Putamen (tissue), 1 donor: ENCODE results near the gene MAP3K3.

Experiments
- DNase-seq: peaks from one replicate; pipeline ENCODE4 v3.0.0-alpha.2; 2016; ENCODE audit warnings: low spot score

MAP3K3 gene

GRCh38 chr17:63652106-63652505, 29.9 kb downstream of the MAP3K3 start:
- no peak for DNase-seq

GRCh38 chr17:63653050-63653449, 30.8 kb downstream of the MAP3K3 start:
- DNase-seq: no peak

GRCh38 chr17:63657786-63658185, 35.6 kb downstream of the MAP3K3 start:
- no peak for DNase-seq

- DNase-seq: no peak
These were observed 36.1 kb downstream of the MAP3K3 start for GRCh38 chr17:63658366-63658765.

GRCh38 chr17:63659850-63660249, 37.6 kb downstream of the MAP3K3 start:
- no peak for DNase-seq

GRCh38 chr17:63665527-63666214, 43.5 kb downstream of the MAP3K3 start:
- no peak for DNase-seq

- no peak for DNase-seq
These were observed 50.6 kb downstream of the MAP3K3 start for GRCh38 chr17:63672856-63673255.

GRCh38 chr17:63675231-63675606, 53.0 kb downstream of the MAP3K3 start:
- DNase-seq: no peak

- no peak for DNase-seq
These were observed 53.7 kb downstream of the MAP3K3 start for GRCh38 chr17:63675607-63676546.

GRCh38 chr17:63676584-63676983, 54.4 kb downstream of the MAP3K3 start:
- DNase-seq: no peak

- no peak for DNase-seq
These were observed 57.0 kb downstream of the MAP3K3 start for GRCh38 chr17:63679214-63679613.

- DNase-seq: no peak
These were observed 58.5 kb downstream of the MAP3K3 start for GRCh38 chr17:63680700-63681099.

GRCh38 chr17:63681530-63681929, 59.3 kb downstream of the MAP3K3 start:
- no peak for DNase-seq

GRCh38 chr17:63682441-63682840, 60.2 kb downstream of the MAP3K3 start:
- no peak for DNase-seq

- DNase-seq: no peak
These were observed 60.8 kb downstream of the MAP3K3 start for GRCh38 chr17:63682981-63683380.

GRCh38 chr17:63685041-63685440, 62.8 kb downstream of the MAP3K3 start:
- no peak for DNase-seq

- DNase-seq: no peak
These were observed 63.4 kb downstream of the MAP3K3 start for GRCh38 chr17:63685578-63685977.

- no peak for DNase-seq
These were observed 64.0 kb downstream of the MAP3K3 start for GRCh38 chr17:63686138-63686685.

GRCh38 chr17:63688396-63689020, 66.3 kb downstream of the MAP3K3 start:
- DNase-seq: no peak

GRCh38 chr17:63689479-63689878, 67.3 kb downstream of the MAP3K3 start:
- no peak for DNase-seq

- no peak for DNase-seq
These were observed 70.1 kb downstream of the MAP3K3 start for GRCh38 chr17:63692195-63692816.
